Dedifferentiated amniotic fluid mesenchymal stem cell (primary cell): ENCODE data around the gene CAPN13.

Experiments
- DNase-seq: peaks from one replicate; pipeline ENCODE4 v3.0.0-alpha.2; 2016; ENCODE audit errors: extremely low spot score

Gene CAPN13, protein sequence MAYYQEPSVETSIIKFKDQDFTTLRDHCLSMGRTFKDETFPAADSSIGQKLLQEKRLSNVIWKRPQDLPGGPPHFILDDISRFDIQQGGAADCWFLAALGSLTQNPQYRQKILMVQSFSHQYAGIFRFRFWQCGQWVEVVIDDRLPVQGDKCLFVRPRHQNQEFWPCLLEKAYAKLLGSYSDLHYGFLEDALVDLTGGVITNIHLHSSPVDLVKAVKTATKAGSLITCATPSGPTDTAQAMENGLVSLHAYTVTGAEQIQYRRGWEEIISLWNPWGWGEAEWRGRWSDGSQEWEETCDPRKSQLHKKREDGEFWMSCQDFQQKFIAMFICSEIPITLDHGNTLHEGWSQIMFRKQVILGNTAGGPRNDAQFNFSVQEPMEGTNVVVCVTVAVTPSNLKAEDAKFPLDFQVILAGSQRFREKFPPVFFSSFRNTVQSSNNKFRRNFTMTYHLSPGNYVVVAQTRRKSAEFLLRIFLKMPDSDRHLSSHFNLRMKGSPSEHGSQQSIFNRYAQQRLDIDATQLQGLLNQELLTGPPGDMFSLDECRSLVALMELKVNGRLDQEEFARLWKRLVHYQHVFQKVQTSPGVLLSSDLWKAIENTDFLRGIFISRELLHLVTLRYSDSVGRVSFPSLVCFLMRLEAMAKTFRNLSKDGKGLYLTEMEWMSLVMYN

DNA sequence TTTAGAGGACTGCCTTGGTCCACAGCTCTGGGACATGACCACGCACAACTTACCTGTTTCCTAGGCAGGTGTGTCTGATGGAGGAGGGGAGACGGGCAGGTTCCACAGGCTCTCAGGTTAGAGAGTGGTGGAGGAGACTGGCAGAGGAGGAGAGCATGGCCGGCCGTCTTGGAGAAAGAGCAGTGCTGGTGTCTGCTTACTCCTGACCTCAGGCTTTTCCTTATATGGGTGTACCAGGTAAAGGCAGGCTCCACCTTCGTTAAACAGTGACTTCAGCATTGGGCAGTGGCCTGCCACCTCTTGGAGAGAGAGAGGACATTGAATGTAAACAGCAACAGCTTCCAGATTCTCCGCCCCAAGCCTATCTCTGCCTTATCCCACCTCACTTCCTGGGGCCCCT is at the start of gene CAPN13:
Gene CAPN13, minus strand, starts transcription at position 198 of the 400 bp plus-strand sequence. CDS start 20,121 bp downstream, outside the sequence.
- no peak for DNase-seq

DNA sequence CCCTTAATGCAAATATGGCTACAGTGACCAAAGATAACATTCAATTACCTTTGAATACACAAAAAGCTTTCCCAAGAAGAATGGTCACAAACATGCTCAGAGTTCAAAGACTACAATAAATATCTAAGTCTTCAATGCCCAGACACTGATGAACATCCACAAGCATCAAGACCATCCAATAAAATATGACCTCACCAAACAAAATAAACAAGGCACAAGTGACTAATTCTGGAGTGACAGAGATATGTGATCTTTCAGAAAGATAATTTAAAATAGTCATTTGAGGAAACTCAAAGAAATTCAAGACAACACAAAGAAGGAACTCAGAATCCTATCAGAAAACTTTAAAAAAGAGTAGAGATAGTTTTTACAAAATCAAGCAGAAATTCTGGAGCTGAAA is 40.6 kb upstream of the CAPN13 start:
- DNase-seq = no peak

DNA sequence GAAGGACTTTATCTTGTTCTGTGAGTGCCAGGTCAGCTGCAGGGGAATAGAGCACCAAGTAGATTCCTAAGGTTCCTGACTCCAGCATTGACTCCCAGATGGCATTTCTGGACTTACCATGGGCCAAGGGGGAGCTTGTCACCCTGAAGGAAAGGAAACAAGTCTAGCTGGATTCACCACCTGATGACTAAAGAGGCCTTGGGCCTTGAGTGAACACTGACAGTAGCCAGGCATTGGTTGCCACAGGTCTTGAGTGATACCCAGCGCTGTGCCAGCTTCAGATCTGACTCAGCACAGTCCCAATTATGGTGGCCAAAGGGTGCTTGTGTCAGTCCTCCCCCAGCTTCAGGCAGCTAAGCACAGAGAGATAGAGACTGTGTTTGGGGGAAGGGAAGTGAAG is 40.1 kb upstream of the CAPN13 start:
- DNase-seq = no peak

DNA sequence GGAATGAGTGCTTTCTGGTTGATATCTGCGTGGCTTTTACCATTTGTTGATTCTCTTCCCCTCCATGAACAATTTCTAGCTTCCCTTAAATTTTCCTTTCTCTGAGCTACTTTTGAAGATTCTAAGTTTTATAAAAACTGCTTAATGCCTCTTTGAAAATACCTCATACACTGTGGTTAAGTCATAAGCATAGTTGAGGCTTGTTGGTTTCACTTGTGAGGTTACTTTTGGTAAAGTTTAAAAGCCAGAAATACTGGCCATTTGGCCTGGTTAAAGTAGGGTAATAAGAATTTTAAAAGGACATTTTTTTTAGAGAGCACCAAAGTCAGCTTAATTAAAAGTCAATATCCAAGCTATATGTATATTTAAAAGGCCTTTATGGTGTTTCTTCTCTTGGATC is 21.3 kb upstream of the CAPN13 start:
- DNase-seq = no peak

DNA sequence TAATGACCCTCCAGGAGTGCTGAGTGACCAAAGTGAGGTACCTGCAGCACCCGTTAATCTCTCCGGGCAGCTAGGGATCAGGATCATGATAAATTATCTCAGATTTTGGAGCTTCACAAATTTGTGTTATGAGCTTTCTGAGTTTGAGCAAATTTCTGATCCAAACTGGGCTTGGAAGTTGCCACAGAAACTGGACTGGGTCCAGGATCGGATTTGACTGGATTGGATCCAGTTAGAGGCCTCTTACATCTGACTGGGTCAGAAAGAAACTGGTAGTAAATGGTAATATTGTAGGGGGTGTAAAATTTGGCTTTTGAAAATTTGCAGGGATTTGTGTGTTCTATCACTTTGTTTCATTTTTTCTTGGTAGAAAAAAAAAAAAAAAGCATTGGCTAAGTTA is 19.7 kb upstream of the CAPN13 start:
- no peak for DNase-seq

DNA sequence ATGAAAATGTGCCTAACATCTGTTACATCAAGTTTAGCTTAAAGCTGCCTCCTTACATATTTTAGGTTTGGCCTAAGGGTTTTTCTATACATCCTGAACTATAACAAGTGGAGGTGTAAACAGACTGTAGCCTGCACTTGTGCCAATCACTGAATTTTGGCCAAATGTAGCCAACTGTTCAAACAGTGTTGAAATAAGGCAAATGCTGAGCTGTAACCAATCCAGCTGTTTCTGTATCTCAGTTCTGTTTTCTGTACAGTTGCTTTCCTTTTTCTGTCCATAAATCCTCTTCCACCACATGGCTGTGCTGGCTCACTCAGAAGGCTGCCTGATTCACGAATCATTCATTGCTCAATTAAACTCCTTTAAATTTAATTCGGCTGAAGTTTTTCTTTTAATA is 19.2 kb upstream of the CAPN13 start:
- no peak for DNase-seq

DNA sequence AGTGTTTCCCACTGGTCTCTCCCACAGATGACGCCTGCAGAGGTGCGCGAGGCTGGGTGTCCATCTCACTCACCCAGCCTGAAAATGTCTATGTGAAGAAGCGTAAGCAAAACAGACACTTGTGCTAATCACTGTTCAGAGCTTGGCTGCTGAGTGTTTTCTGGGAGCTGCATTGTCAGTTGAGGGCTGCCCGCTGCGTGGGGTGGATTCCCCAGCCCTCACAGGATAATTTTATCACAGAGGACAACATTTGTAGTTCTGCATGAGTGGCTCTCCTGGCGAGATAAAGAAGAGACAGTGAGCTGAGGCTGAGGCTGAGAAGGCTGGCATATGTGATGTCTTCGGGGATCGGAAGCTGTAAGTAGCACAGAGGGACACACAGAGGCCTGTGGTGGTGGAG is 16.2 kb upstream of the CAPN13 start:
- DNase-seq = no peak

DNA sequence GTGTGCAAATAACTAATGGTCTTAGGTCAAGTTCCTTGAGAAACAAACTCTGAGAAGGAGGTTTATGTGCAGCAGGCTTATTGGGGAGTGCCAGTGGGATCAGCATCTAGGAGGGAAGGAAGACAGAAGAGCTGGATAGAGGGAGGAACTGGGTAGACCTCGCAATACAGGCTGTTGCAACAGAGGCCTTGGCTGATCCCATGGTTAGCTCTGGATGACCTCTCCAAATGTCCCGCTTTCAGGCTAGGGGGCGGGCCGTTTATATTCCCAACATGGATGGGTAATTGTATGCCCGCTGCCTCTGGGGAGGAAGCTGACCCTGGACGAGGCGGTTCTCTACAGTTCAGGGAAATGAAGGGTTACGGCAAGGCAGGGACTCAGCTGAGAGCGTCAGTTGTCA is 14.7 kb upstream of the CAPN13 start:
- no peak for DNase-seq

DNA sequence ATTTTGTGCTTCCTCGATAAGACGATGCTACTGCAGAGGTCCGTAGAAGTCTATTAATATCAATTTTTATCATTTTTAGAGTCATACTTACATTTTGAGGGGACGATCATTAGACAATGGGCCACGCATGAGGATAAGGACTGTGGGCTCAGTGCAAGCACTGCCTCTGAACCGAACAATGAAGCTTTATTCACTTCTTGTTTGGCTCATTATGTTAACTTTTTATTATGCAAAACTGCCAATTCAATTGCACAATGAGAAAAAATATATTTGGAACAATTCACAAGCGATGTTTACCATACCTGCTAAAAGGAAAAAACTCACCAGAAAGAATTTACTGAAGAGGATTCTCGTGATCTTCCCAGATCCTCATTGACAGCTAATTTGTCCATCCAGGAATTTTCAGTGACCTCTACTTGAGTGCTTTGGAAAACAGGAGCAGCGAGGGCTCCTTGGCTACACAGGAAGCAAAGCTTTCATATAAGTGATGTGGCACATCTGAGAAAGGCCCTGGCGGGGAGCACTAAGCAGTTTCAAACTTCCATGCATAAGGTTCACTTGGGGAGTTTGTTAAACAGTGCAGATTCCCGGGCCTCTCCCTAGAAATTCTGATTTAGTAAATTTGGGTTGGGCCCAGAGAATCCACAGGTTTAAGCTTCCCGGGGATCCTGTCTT is 13.3 kb upstream of the CAPN13 start:
- DNase-seq = no peak

DNA sequence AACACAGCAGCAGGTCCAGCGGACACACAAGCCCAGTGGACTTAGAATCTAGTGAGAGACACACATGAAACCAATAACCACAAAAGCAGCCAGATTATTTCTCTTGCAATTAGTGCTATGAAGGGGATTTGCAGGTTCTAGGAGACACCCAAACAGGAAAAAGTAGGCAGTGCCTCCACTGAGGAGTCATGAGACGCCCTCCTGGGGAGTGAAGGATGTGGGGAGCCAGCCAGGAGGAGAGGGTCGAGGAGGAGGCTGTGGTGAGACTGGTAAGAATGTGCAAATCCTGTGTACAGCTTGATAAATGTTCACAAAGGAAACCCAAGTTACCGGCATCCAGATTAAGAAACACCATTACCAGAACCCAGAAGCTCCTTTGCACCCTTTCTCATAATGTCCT is 2.7 kb upstream of the CAPN13 start:
- DNase-seq = no peak

DNA sequence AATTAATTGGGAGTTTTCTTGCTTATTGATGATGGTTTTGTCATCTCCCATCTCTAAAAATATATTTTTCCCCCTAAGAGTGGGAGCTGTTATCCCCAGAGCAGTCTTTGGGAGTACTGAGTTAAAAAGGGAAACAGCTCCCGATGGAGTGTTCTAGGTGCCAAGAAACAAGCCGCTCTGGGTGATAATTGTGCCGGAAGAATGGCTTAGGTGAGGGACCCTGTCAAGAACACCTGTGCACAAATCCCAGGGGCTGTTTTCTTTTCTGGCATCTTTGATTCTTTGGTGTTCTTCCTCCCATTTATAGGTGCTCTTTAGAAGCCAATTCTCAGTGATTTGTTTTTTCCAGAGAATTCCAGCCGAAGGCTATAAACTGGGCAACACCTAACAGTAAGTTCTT is 1.4 kb upstream of the CAPN13 start:
- no peak for DNase-seq

DNA sequence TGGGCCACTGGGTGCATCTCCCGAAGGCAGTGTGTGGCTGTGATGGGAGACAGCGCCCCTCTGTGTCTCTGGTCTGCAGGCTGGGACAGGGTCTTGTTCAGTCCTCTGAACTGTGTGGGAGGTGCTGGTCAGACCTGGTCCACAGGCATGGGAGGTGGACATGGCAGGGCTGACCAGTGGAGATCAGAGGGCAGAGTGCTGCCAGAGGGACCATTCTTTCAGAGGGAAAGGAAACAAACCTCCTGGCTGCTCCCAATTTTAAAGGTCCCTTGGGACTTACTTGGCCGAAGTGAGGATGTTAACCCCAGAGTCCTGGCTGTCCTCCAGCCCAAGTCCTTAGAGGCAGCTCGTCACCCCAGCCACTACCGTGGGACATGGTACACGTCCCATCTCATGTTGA is 4.0 kb downstream of the CAPN13 start:
- DNase-seq = no peak

DNA sequence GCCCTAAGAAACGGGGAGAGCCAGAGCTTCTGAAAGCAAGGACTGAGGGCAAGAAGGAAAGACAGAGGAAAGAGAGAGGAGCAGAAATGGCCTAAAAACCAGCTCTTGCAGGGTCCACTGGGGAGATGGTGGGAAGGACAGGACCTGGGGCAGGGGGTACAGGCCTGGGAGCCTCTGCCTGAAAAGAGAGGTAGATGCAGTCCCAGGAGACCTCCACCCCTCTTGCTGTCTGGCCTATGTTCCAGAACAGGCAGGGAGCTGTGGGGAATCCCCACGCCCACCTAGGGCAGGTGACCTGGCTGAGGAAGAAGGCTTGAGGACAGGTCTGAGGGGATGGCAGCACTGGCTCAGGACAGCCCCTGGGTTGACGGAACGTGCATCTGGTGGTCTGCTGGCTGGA is 4.6 kb downstream of the CAPN13 start:
- DNase-seq = no peak

DNA sequence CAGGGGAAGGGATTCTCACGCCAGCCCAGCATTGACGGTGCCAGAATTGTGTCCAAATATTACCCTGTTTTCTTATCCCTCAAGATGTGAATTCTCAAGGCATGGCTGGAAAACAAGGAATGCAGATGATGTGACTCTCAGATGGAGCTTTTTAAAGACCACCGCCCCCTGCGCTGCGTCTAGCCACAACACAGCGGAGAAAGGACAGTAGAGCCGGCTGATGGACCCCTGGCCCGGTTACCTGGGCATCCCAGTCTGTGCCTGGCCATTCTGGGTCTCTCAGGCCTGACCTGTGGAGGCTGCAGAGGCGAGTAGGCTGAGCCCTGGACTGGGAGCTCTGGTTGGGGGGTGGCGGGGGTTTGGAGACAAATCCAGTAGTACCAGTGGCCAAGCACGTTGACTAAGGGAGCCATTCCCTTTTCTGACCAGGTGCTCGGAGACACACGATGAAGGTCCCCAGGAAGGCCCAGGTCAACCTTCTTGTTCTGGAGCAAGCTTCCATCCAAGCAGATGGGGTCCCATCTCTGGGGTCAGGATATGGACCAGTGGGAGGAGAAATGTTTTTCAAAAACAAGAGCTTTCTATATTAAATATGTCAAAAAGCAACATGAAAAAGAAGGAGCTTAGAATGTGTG is 5.3 kb downstream of the CAPN13 start:
- DNase-seq = no peak

DNA sequence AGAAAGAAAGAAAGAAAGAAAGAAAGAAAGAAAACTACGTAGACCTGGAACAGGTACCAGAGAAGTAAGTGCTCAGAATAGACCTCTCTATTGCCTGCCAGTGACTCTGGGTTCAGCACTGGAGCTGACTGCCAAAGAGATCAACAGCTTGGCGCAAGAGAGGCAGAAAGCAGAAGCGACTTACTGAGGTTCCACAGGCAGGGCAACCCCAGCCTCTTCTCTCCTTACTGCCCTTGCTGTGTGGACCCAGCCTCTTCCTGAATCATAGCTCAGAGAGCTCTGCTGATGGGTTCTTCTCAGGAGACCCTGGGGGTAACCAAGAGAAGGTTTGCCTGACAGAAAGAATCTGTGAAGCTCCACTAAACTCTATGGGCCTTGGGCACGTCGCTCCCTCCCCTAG is 7.1 kb downstream of the CAPN13 start:
- DNase-seq = no peak

DNA sequence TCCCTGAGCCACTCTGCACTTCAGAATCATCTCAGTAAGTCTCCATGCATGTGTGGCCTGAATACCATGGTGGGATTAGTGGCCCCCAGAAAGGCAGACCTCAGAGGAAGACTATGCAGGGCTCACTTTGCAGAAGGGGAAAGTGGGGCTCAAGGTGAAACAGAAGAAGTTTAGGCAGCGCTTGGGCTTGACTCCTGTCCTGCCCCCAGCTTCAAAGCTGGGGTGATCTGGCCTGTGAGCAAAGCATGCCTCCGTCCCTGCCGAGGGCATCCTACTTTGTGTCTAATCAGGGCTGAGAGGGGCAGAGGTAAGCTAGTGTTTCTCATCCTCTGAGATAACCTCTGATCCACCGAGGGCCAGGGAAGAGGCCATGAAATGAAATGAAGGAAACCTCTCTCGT is 7.9 kb downstream of the CAPN13 start:
- DNase-seq = no peak

DNA sequence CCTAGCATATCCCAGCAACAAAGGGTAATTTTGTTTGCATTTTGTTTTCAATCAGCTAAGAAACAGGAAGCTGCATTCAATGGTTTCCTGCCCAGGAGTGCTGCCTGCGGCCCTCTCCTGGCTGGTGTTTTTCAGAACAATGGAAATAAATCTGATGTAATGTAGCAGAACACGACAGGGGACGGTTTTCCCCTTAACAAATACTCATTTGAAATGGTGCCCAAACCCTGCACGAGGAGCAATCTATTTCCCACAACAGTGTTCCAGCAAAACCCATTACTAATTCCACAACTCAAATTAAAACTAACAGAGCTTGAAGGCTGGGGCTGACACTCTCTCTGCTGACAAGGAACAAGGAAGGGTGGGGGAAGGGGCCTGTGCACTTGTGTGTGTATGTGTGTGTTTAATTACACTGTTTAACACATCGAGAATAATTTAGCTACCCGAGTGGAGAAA is 8.7 kb downstream of the CAPN13 start:
- DNase-seq = no peak

DNA sequence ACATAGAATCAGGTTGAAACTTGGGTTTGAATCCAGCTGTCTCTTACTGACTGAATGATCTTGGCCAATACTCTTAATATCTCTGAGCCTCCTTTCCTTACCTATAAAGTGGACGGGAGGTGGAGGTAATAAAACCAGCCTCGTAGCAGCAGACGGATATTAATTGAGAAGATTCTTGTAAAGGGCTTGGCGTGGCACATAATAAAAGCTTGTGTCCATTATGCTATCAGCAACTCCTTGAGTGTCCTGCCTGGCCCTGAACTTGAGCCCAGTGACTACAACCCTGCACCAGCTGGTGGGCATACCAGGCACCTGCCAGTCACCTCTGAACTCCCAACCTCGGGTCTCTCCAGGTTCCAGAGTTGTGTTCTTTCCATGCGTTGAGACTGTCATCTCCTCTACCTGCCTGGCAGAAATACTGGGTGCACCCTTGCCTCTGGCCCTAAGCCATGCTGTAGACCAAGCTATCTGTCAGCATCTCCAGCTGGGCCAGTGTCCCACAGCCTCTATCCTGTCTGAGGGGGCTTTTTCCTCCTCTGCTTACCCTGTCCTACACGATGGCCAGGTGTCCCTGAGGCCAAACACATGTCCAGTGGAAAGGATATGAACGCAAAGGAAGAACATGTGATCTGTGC is 9.7 kb downstream of the CAPN13 start:
- no peak for DNase-seq

DNA sequence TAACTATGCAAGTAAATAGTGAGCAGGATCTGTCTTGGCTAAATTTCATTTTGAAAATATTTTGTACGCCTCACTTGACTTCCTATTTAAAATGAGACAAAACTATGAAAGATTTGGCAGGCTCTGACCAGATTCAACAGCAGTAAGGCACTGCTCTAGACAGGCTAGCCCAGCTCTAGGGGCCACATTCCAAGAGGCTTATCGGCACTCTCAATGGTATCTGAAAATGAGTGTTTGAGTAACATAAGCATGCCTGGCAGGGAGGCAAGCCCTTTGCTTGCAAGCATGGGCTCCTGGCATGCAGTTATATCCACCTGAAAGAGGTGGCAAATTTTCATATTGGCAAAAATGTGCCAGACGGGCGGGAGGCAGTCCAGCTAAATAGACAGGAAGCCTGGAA is 10.5 kb downstream of the CAPN13 start:
- DNase-seq = no peak

DNA sequence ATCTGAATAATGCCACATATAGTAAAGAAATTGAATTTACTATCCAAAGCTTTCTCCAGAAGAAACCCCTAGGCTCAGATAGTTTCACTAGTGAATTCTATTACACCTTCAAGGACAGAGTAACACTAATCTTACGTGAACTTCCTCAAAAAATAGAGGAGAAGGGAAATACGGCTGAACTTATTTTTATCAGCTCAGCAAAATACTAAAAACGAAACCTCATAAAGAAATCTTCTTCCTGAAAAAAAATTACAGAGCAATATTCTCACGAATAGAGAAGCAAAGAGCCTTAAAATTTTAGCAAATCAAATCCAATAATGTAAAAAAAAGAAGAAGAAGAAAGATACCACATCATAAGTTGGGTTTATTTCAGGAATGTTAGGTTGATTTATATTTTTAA is 14.7 kb downstream of the CAPN13 start:
- DNase-seq = no peak

DNA sequence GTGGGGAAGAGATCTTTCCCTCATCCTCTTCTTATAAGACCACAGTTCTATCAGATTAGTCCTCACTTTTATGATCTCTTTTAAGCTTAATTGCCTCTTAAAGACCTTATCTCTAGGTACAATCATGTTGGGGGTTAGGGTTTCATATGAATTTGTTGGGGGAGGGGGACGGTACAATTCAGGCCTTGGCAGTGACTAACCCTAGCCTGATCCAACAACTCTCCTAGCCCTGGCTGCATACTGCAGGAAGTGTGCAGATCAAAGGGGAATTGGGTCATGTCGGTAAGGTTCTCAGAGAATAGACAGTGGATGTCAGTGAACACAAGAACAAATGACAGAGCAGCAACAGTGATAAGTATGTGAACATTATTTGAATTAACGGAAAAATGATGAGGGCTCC is 16.4 kb downstream of the CAPN13 start:
- no peak for DNase-seq

DNA sequence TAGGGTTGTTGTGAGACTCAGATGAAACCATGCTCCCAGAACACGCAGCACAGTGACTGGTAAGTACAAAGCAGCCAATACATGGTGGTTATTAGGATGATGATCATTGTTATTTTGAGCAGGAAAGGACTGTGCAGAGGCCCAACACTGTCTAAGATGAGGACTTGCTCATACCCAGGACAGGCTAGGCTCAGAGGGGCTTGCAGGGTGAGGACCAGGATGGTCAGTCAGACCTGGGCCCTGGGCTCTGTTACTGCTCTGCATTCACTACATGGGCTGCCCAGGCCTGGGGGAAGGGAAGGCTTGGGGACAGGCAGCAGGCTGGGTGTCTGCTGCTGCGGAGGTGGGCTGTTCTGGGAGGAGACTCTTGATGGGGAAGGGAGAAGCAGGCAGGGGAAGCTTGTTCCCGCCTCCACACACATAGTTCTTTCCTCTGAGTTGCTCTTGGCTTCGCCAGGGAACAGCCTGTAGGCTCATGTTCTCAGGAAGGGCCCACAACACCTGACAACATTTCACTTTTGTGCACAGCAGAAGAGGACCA is 17.5 kb downstream of the CAPN13 start:
- DNase-seq = no peak
